ENCODE data around the gene MMP24.

DNA sequence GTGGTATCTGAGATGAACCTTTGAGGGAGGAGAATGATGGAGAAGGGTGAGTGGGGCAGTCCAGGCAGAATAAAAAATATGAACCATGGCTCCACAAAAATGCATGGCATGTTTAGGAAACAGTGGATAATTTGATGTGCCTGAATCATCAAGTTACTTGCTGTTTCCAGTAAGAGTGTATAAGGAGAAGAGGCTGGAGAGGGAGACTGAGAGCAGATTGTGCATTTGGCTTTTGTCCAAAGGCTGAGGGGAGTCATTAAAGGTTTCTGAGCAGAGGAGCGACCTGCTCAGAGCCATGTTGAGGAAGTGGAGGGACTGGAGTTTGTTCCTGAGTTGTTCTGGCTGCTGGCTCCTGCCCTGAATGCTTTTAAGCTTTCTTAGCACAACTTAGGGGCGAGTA, 6.1 kb downstream of the MMP24 start:
- TF ChIP-seq, protein P1, sequence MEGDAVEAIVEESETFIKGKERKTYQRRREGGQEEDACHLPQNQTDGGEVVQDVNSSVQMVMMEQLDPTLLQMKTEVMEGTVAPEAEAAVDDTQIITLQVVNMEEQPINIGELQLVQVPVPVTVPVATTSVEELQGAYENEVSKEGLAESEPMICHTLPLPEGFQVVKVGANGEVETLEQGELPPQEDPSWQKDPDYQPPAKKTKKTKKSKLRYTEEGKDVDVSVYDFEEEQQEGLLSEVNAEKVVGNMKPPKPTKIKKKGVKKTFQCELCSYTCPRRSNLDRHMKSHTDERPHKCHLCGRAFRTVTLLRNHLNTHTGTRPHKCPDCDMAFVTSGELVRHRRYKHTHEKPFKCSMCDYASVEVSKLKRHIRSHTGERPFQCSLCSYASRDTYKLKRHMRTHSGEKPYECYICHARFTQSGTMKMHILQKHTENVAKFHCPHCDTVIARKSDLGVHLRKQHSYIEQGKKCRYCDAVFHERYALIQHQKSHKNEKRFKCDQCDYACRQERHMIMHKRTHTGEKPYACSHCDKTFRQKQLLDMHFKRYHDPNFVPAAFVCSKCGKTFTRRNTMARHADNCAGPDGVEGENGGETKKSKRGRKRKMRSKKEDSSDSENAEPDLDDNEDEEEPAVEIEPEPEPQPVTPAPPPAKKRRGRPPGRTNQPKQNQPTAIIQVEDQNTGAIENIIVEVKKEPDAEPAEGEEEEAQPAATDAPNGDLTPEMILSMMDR (IDR thresholded peaks at IDR 0.05; ENCODE audit: low read depth, low read length) = no peak
- no peak for TF ChIP-seq EZH2phosphoT487 (IDR thresholded peaks at IDR 0.05; ENCODE audit: low read depth)
